Testis (tissue), 3 donors: Measurements from ENCODE around the gene SYT13. TPM values are rescaled to one million over a fixed set of nuclear protein-coding genes. Genes with fewer than 3 reads are reported as not detected.
A peak's percentile ranks its signal among the peaks of the same experiment; 100 is the strongest.
"Not testable (repeated sequence)": the region's sequence is repeated elsewhere in the genome, so short reads cannot be mapped to it uniquely, and the experiment has no call there.

ENCODE experiments used
- DNase-seq: peaks from one replicate; pipeline ENCODE4 v3.0.0-alpha.2; 2019
- H3K27ac ChIP-seq, 2 donors: fragments of 200-600 bp; sonication (generic); one replicate each; pipeline ENCODE4 v1.5.1; 2019
- H3K27me3 ChIP-seq: fragments of 200-600 bp; sonication (generic); one replicate; pipeline ENCODE4 v1.5.1; 2019
- H3K36me3 ChIP-seq: fragments of 200-600 bp; sonication (generic); one replicate; pipeline ENCODE4 v1.5.1; 2017; ENCODE audit warnings: low read depth; ENCODE audit errors: missing control alignments
- H3K4me1 ChIP-seq: fragments of 200-600 bp; sonication (generic); one replicate; pipeline ENCODE4 v1.5.1; 2019
- H3K4me3 ChIP-seq, 2 donors: fragments of 200-600 bp; sonication (generic); one replicate each; pipeline ENCODE4 v1.5.1; 2017 to 2019
- H3K9me3 ChIP-seq: fragments of 200-600 bp; sonication (generic); one replicate; pipeline ENCODE4 v1.5.1; 2017
- POLR2A ChIP-seq: fragments of 450-650 bp; IDR thresholded peaks from one replicate; pipeline ENCODE4 v1.6.1; 2017; ENCODE audit warnings: antibody characterized with exemption, mild to moderate bottlenecking, moderate library complexity
- WGBS, 2 donors: methylation state at CpG; one replicate each; pipeline ENCODE4 v1.1.5; 2018; 5-methylcytosine and 5-hydroxymethylcytosine counted together
- intact Hi-C: fragments of 100-400 bp; cut with DNase I; formaldehyde crosslinking; loops from one replicate; pipeline ENCODE4 v1.15.1; 2023; ENCODE audit warnings: low total_unique reads
- polyA plus RNA-seq: library from polyadenylated mRNA; stranded (reverse); fragments of 350-450 nt; fragmentation: Illumina TruSeq; extraction: RNeasy Lipid Tissue Mini Kit (QIAGEN cat#74804); gene quantifications from one replicate; pipeline ENCODE4 v1.2.3, GENCODE V29; 2014; ENCODE audit warnings: low read depth, low replicate concordance; ENCODE audit not compliant: insufficient read depth
- total RNA-seq, 2 donors: library from RNA; depleted of rRNA; stranded (reverse); fragments of >200 nt; gene quantifications; one replicate each; pipeline ENCODE4 v1.2.3, GENCODE V29; 2016
- TF ChIP-seq, protein P1 (sequence below), 3 experiments: fragments of 450-650 bp in 2 of 3; fragments of 200-600 bp in 1 of 3; sonication (generic) in 1 of 3; IDR thresholded peaks; one replicate each; pipeline ENCODE4 v1.5.1; 2016 to 2019; ENCODE audit warnings: antibody characterized with exemption in 3 of 3, mild to moderate bottlenecking in 2 of 3, moderate library complexity in 1 of 3

SYT13 gene
- total and polyA plus RNA-seq, 3 donors from 2014 or later: 0.68 to 3.3 (median 1.4) TPM

DNA sequence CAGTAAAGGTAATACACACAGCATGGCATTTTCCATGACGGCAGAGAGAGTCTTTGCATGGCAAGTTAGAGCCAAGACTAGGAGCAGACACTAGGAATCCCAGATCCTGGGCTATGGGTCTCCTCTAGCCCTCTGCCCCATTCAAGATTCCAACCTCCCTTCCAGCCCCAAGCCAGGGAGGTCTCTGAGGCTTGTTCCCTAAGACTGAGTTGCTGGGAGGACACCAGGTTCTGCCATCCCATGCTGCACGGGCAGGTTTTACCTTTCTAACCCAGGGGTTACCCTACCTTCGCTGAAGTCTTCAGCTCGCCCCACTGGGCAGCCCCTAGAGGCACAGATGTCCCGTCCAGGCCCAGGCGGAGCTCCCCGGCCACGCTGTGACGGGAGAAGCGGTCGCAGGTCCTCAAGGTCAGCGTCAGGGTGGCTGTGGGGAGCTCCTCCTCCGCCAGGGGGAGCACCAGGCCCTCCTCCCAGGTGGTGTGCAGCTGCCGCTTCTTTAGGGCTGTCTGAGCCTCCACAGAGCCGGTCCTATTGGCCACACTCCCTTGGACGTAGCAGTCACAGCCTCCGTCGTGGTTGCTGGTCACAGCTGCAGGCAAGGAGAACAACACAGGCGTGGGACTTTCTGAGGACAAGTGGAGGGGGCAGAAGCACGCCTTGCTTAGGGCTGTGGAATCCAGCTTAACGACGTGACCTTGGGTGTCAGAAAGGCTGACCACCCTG, 33.8 kb downstream of the SYT13 start:
- Histone ChIP-seq H3K9me3 (no peaks in the 10 kb centered on the region), H3K4me3 (no peak overlapping the region), H3K27ac (no peak overlapping the region), H3K36me3 (no peaks in the 10 kb centered on the region), H3K4me1 (no peaks in the 10 kb centered on the region), H3K27me3 (no peaks in the 10 kb centered on the region)
- DNase-seq: peak; percentile 63
- intact Hi-C loops: no loop called here
- 55 to 77% methylated on average over 8 to 22 of the region's 22 CpGs for WGBS, 2 donors
- TF ChIP-seq POLR2A: no peak
- TF ChIP-seq, protein P1, sequence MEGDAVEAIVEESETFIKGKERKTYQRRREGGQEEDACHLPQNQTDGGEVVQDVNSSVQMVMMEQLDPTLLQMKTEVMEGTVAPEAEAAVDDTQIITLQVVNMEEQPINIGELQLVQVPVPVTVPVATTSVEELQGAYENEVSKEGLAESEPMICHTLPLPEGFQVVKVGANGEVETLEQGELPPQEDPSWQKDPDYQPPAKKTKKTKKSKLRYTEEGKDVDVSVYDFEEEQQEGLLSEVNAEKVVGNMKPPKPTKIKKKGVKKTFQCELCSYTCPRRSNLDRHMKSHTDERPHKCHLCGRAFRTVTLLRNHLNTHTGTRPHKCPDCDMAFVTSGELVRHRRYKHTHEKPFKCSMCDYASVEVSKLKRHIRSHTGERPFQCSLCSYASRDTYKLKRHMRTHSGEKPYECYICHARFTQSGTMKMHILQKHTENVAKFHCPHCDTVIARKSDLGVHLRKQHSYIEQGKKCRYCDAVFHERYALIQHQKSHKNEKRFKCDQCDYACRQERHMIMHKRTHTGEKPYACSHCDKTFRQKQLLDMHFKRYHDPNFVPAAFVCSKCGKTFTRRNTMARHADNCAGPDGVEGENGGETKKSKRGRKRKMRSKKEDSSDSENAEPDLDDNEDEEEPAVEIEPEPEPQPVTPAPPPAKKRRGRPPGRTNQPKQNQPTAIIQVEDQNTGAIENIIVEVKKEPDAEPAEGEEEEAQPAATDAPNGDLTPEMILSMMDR (IDR thresholded peaks at IDR 0.05): peak in 2 of 3 experiments; percentile 12 to 41

DNA sequence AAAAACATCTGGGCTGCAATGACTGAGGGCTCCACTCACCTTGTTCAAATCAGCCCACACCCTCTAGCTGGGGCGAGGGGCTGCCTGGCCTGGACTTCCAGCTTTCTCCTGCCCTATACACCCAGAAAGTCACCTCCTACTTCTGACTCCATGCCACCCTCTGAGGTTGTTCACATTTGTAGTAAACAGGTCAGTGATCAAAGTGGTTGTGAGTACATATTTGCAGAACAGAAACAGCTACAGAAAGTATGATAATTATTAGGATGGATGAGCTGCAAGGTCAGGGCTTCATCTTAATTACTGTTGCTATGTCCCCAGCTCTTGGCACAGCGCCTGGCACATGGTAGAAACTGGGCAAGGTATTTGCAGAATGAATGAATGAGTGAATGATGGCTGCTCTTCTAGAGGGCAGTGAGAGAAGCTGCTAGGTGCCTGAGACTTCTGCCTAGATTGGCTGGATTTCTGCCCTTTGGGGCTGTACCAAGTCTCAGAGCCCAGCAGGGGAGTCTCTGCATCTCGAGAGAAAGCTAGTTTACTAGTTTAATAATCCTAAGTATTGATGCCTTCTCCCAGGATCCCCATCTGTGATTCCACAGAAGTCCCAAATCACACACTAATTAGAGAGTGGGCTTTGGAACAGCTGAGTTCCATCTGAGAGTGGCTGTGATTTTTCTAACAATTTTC, 36.0 kb downstream of the SYT13 start:
- 56 to 69% methylated on average over 3 of the region's 3 CpGs for WGBS, 2 donors
- TF ChIP-seq POLR2A: no peak
- TF ChIP-seq, protein P1 (IDR thresholded peaks at IDR 0.05): no peak
- Histone ChIP-seq H3K9me3 (no peaks in the 10 kb centered on the region), H3K27me3 (no peaks in the 10 kb centered on the region), H3K36me3 (no peaks in the 10 kb centered on the region), H3K4me1 (no peaks in the 10 kb centered on the region), H3K4me3 (no peak overlapping the region), H3K27ac (no peak overlapping the region)
- no peak for DNase-seq
- intact Hi-C loops: no loop called here

DNA sequence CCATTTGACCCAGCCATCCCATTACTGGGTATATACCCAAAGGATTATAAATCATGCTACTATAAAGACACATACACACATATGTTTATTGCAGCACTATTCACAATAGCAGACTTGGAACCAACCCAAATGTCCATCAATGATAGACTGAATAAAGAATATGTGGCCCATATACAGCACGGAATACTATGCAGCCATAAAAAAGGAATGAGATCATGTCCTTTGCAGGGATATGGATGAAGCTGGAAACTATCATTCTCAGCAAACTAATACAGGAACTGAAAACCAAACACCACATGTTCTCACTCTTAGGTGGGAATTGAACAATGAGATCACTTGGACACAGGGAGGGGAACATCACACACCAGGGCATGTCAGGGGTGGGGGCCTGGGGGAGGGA, 36.8 kb downstream of the SYT13 start:
- 93 to 95% methylated on average over 1 of the region's 1 CpG for WGBS, 2 donors
- DNase-seq, H3K27ac ChIP-seq: not testable (repeated sequence)

DNA sequence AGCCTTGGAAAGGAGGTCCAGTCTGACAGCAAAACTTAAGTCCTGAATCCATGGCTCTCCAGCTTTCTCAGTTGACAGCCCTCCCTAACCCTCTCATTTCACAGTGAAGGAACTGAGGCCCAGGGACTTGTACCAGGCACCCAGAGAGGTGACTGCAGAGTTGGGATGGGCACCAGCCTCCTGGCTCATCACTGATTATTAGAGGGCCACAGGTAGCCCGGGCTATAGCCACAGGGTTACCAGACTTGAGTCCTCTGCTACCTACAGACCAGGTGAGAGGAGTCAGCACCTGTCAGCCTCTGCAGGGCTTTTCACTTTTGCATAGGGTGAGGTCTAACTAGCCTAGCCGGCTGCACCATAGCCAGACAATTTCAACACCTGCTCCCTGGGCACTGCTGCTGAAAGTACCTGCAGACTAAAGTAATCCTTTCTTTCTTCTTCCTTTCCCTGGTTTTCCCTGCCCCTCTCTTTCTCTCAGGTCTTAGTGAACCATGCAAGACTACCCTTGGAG, 37.6 kb downstream of the SYT13 start:
- H3K27me3 ChIP-seq: no peaks in the 10 kb centered on the region
- DNase-seq: no peak
- H3K27ac ChIP-seq: no peak overlapping the region
- intact Hi-C loops: no loop called here
- H3K36me3 ChIP-seq: no peaks in the 10 kb centered on the region
- H3K4me3 ChIP-seq: no peak overlapping the region
- 82 to 92% methylated on average over 1 to 2 of the region's 2 CpGs for WGBS, 2 donors
- TF ChIP-seq, protein P1 (IDR thresholded peaks at IDR 0.05): no peak
- TF ChIP-seq POLR2A: no peak
- no peaks in the 10 kb centered on the region for H3K9me3 ChIP-seq
- no peaks in the 10 kb centered on the region for H3K4me1 ChIP-seq

More for the DNA sequence above, 36.8 kb downstream of the SYT13 start:
- H3K4me3 ChIP-seq, H3K4me1 ChIP-seq, H3K9me3 ChIP-seq, H3K27me3 ChIP-seq, H3K36me3 ChIP-seq, intact Hi-C loops: not testable (repeated sequence)

DNA sequence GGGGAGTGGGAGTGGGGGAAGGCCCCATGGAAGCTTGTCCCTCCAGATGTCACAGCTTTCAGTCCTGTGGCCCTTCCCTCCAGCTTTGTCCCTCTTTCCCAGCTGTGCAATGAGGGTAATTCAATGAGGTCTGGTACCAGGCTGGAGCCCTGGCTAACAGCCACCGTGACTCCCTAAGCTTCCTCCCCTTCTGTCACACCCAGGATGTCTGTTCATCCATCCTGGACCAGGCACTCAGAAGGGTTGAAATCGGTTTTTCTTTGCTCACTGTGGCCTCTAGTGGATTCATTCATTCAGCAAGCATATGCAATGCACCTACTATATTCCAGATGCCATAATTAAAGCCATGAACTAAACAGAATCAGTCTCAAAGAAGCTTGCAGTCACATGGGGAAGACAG, 38.7 kb downstream of the SYT13 start:
- DNase-seq: no peak
- TF ChIP-seq, protein P1 (IDR thresholded peaks at IDR 0.05): no peak
- no peak for TF ChIP-seq POLR2A
- no peak overlapping the region for H3K4me3 ChIP-seq
- no peaks in the 10 kb centered on the region for H3K36me3 ChIP-seq
- WGBS, 2 donors: 64 to 69% methylated on average over 2 of the region's 2 CpGs
- no peaks in the 10 kb centered on the region for H3K9me3 ChIP-seq
- intact Hi-C loops: no loop called here
- H3K27ac ChIP-seq: no peak overlapping the region
- no peaks in the 10 kb centered on the region for H3K27me3 ChIP-seq
- H3K4me1 ChIP-seq: no peaks in the 10 kb centered on the region
